GM12892 (cell line): ENCODE measurements around the gene TRAF7.

Experiments used
- POLR2A ChIP-seq: IDR thresholded peaks from 2 replicates; pipeline ENCODE4 v1.6.1; 2011; ENCODE audit warnings: low read depth, low read length, control low read depth
- POLR2AphosphoS5 ChIP-seq: IDR thresholded peaks from 2 replicates; pipeline ENCODE4 v1.6.1; 2011; ENCODE audit warnings: low read depth, low read length, control low read depth
- TAF1 ChIP-seq: IDR thresholded peaks from 2 replicates; pipeline ENCODE4 v1.6.1; 2011; ENCODE audit warnings: low read depth, mild to moderate bottlenecking, control low read depth, low read length, borderline replicate concordance

DNA sequence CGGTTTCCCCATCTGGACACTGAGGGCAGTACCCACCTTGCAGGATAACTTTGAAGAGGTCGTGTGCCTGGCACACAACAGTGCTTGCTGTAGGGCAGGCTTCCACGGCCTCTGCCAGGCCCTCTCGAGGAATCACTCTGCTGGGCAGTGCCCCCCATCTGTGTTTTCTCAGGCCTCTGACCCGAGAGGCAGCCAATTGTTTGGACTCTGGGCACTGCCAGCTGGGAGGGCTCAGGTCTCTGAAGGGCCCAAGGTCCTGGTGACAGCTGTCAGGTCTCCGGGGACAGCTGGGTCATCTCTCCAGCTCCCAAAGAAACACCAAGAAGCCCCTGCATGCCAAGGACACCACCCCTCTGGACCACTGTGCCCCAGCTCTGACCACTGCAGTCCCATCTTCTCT lies 8.2 kb upstream of the TRAF7 start:
- TF ChIP-seq POLR2AphosphoS5 (no peak), POLR2A (no peak), TAF1 (no peak)
